T-helper 1 cell treated with Interleukin-12 subunit alpha and Interleukin-12 subunit beta and Interleukin-4 antibody, amounts not matched to agents 30 μg/mL and 1 μg/mL, for 36 hours (primary cell): Measurements from ENCODE around the gene MORC2.

ENCODE experiments used
- H3K27ac Mint-ChIP-seq: one replicate; pipeline ENCODE4 v1.8.0; 2021; ENCODE audit warnings: mild to moderate bottlenecking, mixed read lengths
- H3K27me3 Mint-ChIP-seq: one replicate; pipeline ENCODE4 v1.8.0; 2021; ENCODE audit warnings: low read depth, mixed read lengths
- H3K36me3 Mint-ChIP-seq: one replicate; pipeline ENCODE4 v1.8.0; 2021; ENCODE audit warnings: low read depth, mixed read lengths
- H3K4me1 Mint-ChIP-seq: one replicate; pipeline ENCODE4 v1.8.0; 2021; ENCODE audit warnings: low read depth, mixed read lengths
- H3K4me3 Mint-ChIP-seq: one replicate; pipeline ENCODE4 v1.8.0; 2021; ENCODE audit warnings: mild to moderate bottlenecking, moderate library complexity, mixed read lengths
- H3K9me3 Mint-ChIP-seq: one replicate; pipeline ENCODE4 v1.8.0; 2021; ENCODE audit warnings: mixed read lengths

The MORC2 gene

DNA sequence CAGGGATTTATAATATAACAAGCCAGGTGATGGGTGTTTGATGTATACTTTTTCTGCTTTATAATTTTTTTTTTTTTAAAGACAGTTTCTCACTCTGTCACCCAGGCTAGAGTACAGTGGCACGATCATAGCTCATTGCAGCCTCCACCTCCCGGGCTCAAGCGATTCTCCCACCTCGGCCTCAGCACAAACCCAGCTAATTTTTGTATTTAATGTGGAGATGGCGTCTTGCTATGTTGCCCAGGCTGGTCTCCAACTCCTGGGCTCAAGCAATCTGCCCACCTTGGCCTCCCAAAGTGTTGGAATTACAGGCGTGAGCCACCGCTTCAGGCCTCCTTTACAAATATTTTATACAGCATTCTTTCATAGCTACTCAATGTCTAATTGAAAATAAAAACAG, 48.6 kb downstream of the MORC2 start:
- peaks cover 11% of the 10 kb centered on the region for H3K36me3 Mint-ChIP-seq
- H3K9me3 Mint-ChIP-seq = peaks cover 5% of the 10 kb centered on the region
- H3K27ac Mint-ChIP-seq = no peak overlapping the region
- H3K4me3 Mint-ChIP-seq = no peak overlapping the region
- H3K4me1 Mint-ChIP-seq = peaks cover 12% of the 10 kb centered on the region
- H3K27me3 Mint-ChIP-seq = peaks cover 4% of the 10 kb centered on the region

DNA sequence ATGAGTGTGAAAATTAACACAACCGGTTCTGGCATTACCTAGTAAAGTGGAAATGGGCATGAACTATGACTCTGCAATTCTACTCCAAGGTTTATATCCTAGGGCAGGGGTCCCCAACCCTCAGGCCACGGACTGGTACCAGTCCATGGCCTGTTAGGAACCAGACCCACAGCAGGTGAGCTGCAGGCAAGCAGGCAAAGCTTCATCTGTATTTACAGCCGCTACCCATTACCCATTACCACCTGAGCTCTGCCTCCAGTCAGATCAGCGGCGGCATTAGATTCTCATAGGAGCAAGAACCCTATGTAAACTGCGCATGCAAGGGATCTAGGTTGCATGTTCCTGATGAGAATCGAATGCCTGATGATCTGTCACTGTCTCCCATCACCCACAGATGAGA, 49.8 kb downstream of the MORC2 start:
- Mint-ChIP-seq H3K27ac (no peak overlapping the region), H3K36me3 (peaks cover 6% of the 10 kb centered on the region), H3K4me3 (no peak overlapping the region), H3K9me3 (peaks cover 5% of the 10 kb centered on the region), H3K27me3 (peaks cover 4% of the 10 kb centered on the region), H3K4me1 (peaks cover 12% of the 10 kb centered on the region)

DNA sequence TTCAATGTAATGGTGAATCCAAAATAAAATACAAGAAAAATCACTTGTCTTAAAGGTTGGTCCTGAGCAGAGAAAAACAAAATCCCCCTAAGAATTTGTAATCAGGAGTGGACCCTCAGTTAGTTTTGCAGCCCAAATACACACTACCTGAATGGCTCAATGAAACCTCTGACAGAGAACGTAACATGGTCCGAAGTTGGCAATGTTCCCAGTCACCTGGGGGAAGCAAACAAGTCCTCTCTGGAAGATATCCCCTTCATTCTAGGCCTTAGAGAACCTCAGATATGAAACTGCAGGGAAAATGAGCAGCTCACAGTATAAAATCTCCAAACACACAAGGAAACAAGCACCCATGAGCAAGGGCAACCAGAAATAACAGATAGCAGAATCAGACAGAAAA, 58.2 kb downstream of the MORC2 start:
- peaks cover 1% of the 10 kb centered on the region for H3K36me3 Mint-ChIP-seq
- no peak overlapping the region for H3K4me3 Mint-ChIP-seq
- H3K27me3 Mint-ChIP-seq = no peaks in the 10 kb centered on the region
- no peaks in the 10 kb centered on the region for H3K9me3 Mint-ChIP-seq
- H3K4me1 Mint-ChIP-seq = no peaks in the 10 kb centered on the region
- H3K27ac Mint-ChIP-seq = no peak overlapping the region

DNA sequence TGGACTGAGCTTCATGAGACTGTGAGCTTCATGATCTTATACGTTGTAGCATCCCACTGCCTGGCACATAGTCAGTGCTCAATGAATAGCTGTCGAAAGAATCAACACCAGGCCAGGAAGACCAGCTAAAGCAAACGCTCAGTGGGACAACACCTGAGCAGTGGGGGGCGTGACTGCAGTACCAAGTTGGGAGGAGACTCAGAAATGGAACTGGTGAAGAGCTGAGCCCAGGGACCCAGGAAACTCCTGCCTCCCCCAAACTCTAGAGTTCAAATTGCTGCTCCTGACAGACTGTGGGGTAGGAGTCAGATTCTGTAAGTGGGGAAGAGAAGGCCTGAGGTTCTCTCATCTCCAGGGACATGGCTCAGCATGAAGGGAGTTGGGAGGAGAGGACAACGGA, 59.3 kb downstream of the MORC2 start:
- H3K27ac Mint-ChIP-seq = no peak overlapping the region
- H3K36me3 Mint-ChIP-seq = peaks cover 1% of the 10 kb centered on the region
- no peaks in the 10 kb centered on the region for H3K9me3 Mint-ChIP-seq
- no peak overlapping the region for H3K4me3 Mint-ChIP-seq
- no peaks in the 10 kb centered on the region for H3K27me3 Mint-ChIP-seq
- H3K4me1 Mint-ChIP-seq = no peaks in the 10 kb centered on the region

DNA sequence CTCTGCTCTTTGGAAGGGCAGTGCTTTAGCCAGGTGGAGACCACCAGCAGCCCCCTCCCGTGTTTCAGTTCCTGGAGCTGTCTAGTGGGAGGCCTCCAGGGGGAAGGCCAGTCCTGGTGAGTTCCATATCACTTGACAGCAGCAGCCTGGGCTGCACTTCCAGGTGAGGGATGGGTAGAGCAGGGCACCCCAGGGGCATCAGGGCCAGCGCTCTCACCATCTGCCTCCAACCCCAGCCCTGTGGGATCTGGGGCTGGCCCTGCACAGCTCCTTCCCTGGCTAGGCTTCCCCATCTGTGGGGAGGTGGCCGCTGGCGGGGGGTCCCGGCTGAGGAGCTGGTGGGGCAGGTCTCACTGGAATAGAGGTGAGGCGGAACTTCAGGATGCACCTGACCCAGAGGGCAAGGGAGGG, 60.5 kb downstream of the MORC2 start:
- Mint-ChIP-seq H3K27me3 (no peaks in the 10 kb centered on the region), H3K9me3 (no peaks in the 10 kb centered on the region), H3K4me3 (no peak overlapping the region), H3K4me1 (peaks cover under 1% of the 10 kb centered on the region), H3K27ac (no peak overlapping the region), H3K36me3 (peaks cover 1% of the 10 kb centered on the region)

DNA sequence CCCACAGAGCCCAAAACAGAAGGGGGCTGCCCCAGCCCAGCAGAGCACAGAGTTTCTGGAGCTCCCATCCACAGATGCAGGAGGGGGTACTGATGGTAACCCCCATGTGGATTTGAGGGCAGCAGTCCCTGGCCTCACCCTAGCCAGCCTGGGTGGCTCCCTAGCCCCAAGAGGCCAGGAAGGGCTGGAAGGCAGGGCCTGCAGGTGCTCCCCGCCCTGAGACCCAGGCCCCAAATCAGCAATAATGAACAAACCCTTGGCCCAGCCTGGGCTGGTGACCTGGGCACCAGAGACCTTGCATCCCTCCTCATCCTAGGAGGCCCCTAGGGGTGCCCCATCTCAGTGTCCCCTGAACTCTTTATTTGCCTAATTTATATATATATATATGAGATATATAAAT, 61.6 kb downstream of the MORC2 start:
- Mint-ChIP-seq H3K27ac (no peak overlapping the region), H3K4me3 (no peak overlapping the region), H3K4me1 (peaks cover 3% of the 10 kb centered on the region), H3K36me3 (peaks cover 6% of the 10 kb centered on the region), H3K9me3 (no peaks in the 10 kb centered on the region), H3K27me3 (no peaks in the 10 kb centered on the region)

DNA sequence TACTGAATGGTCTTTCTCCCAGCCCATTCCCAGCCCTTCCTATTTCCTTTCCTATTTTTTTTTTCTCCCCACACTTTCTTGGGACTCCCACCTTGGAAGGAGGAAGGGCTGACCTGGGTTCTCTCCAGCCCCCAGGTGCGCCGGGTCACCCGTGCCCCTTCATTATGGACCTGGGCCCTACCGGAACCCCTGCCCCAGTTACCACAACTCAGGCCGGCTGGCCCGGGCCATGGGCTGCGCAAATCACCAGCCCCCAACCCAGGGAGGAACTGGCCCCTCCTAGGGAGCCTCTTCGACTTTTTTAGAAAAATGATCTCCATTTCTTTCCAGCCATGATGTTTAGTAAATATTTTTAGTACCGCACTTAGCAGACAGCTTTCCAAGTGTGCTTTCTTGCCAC, 62.2 kb downstream of the MORC2 start:
- Mint-ChIP-seq H3K27ac (no peak overlapping the region), H3K4me3 (no peak overlapping the region), H3K27me3 (no peaks in the 10 kb centered on the region), H3K36me3 (peaks cover 6% of the 10 kb centered on the region), H3K4me1 (peaks cover 3% of the 10 kb centered on the region), H3K9me3 (no peaks in the 10 kb centered on the region)

DNA sequence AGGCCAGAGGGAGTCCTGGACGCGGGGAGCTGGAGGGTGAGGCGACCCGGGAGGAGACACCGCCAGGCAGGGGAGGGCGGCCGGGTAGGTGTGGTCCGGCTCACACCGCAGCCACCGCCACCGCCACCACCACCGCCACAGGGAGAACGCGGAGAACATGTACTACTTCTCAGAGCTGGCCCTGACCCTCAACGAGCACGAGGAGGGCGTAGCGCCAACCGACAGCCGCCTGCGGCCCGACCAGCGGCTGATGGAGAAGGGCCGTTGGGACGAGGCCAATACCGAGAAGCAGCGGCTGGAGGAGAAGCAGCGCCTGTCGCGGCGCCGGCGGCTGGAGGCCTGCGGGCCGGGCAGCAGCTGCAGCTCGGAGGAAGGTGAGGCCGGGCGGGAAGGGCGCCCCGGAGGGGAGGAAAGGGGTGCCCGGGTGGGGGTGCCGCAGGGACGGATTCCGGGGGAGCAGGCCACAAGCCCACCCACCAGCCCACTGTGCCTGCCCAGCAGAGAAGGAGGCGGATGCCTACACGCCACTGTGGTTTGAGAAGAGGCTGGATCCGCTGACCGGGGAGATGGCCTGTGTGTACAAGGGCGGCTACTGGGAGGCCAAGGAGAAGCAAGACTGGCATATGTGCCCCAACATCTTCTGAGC, 62.8 kb downstream of the MORC2 start:
- H3K9me3 Mint-ChIP-seq = no peaks in the 10 kb centered on the region
- H3K4me1 Mint-ChIP-seq = peaks cover 3% of the 10 kb centered on the region
- H3K4me3 Mint-ChIP-seq = no peak overlapping the region
- no peak overlapping the region for H3K27ac Mint-ChIP-seq
- peaks cover 6% of the 10 kb centered on the region for H3K36me3 Mint-ChIP-seq
- H3K27me3 Mint-ChIP-seq = no peaks in the 10 kb centered on the region

DNA sequence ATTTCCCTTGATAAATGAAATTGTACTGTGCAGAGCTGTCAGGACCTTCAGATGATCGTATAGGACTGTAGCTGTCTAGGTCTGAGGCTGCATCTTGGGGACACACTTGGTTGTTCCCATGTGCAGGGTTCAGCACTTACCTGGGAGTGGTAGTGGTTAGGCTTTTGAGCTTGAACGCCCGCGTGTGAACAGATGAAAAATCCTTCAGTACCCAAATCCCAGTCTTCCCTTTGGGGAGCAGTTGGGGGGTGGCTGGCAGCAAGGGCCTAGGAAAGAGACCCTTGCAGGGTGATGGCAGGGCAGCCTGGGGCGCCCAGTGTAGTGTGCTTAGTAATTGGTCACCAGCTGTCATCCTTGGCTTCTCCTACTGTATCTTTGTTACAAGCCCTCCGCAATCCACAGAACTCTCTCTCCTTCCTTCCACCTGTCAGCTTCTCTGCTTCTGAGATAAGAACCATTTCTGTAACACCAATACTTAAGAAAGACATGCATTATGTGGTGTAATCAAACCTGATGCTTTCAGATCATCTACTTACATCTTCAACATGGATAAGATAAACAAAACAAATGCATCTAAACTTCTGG, 64.6 kb downstream of the MORC2 start:
- no peaks in the 10 kb centered on the region for H3K27me3 Mint-ChIP-seq
- H3K36me3 Mint-ChIP-seq = peaks cover 4% of the 10 kb centered on the region
- peaks cover 3% of the 10 kb centered on the region for H3K4me1 Mint-ChIP-seq

DNA sequence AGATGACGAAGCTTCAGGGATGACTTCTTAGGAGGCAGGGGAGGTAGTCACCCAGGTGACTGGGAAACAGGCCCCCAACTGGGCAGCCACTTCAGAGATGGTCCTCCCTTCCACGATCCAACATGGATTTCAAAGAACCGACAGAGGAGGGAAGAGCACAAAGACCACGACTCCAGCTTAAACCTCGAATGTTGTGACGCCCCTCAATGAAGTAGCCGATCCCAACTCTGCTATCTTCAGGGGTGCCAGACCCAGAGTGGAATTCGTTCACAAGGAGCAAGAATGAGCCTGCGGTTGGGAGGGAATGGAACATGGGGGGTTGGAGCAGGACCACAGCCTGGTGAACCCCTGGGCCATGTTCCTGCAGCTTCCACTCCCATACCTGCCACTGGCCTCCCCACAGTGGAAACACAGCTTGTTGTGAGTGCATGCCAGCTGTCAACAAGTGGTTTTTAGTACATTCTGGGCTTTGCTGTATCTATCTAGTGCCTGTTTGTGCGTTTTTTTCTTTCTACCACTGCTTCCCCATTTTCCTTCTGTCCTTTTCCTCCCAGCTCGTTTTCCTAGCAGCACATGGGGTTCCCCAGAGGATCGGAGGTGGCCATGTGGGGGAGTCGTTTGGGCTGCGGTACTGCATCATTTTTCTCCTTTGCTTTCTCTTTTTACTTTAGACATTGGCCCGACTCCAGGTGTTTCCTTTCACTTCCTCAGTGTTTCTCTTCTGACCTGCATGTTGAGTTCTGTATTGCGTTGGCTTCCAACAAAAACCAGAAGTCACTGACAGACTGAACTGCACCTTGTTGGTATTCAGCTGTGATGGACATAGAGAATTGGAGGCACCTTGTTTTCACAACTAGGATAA, 65.8 kb downstream of the MORC2 start:
- peaks cover 4% of the 10 kb centered on the region for H3K36me3 Mint-ChIP-seq
- H3K4me1 Mint-ChIP-seq = peaks cover 3% of the 10 kb centered on the region
- no peaks in the 10 kb centered on the region for H3K9me3 Mint-ChIP-seq
- H3K4me3 Mint-ChIP-seq = no peak overlapping the region
- H3K27me3 Mint-ChIP-seq = no peaks in the 10 kb centered on the region
- no peak overlapping the region for H3K27ac Mint-ChIP-seq

More for the DNA sequence above, 64.6 kb downstream of the MORC2 start:
- H3K9me3 Mint-ChIP-seq = no peaks in the 10 kb centered on the region
- H3K27ac Mint-ChIP-seq = no peak overlapping the region
- no peak overlapping the region for H3K4me3 Mint-ChIP-seq

DNA sequence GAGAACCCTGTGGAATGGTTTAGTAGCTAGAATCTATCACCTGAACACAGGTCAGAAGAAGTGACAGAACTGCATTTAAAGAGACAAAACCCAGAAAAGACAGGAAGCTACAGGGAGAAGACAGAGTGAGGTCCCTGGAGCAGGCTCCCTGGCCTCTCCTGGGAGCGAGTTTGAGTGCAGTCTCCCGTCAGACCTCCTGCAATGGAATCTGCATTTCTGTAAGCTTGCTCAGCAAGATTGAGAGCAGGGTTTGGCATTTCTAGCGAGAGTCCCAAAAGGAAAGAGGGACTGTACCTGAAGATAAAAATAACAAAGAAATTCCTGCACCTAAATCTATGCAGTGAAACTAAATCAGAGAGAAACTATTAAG, 74.2 kb downstream of the MORC2 start:
- no peaks in the 10 kb centered on the region for H3K9me3 Mint-ChIP-seq
- H3K27ac Mint-ChIP-seq = no peak overlapping the region
- no peaks in the 10 kb centered on the region for H3K36me3 Mint-ChIP-seq
- peaks cover 8% of the 10 kb centered on the region for H3K4me1 Mint-ChIP-seq
- no peaks in the 10 kb centered on the region for H3K27me3 Mint-ChIP-seq
- no peak overlapping the region for H3K4me3 Mint-ChIP-seq

DNA sequence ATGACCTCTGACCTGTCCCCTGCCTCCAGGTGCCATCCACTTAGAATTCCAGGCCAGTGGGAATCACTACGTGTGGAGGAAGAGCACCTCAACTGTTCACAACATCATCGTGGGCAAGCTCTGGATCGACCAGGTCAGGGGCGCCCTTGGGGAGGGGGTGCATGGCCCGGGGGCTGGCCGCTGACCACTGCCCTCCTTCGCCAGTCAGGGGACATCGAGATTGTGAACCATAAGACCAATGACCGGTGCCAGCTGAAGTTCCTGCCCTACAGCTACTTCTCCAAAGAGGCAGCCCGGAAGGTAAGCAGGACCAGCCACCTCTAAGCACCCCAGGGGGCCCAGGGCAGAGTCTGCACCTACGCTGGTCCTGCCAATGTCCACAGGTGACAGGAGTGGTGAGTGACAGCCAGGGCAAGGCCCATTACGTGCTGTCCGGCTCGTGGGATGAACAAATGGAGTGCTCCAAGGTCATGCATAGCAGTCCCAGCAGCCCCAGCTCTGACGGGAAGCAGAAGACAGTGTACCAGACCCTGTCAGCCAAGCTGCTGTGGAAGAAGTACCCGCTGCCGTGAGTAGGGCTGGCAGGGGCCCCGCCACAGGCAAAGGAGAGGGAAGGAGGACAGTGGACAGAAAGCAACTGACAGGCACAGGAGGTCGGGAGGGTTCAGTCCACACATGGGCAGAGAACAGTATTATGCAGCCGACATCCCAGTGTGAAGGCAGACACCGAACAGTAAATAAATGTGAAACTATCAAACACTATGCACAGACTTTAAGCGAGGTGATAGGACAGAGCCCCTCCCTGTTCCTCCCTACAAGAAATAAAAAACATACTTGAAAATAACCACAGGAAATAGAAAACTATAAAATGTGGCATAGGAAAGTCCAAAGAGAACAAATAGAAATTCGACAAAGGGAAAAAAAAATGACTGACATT, 74.9 kb downstream of the MORC2 start:
- Mint-ChIP-seq H3K27ac (peak overlapping the region; percentile 26), H3K4me1 (peaks cover 8% of the 10 kb centered on the region), H3K27me3 (no peaks in the 10 kb centered on the region), H3K4me3 (no peak overlapping the region), H3K9me3 (no peaks in the 10 kb centered on the region), H3K36me3 (no peaks in the 10 kb centered on the region)

DNA sequence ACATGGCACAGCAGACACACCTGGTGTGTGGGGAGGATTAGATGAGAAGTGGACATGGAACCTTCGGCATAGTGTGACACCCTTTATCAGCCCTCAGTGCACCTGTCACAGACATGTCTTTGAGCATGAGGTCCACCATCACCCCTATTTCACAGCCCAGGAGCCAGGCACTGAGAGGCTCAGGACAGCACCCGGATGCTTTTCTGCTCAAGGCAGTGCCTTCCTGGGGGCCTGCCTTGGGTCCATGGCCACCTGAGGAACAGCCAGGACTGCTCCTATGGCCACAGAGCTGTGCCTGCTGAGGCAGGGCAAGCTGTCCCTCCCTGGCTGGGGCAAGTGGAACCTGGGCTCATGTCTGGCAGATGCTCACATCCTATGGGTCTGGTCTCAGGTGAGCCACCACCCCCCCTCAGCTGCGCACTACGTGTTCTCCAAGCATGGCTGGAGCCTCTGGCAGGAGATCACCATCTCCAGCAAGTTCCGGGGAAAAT, 75.8 kb downstream of the MORC2 start:
- H3K9me3 Mint-ChIP-seq = no peaks in the 10 kb centered on the region
- no peaks in the 10 kb centered on the region for H3K27me3 Mint-ChIP-seq
- no peak overlapping the region for H3K27ac Mint-ChIP-seq
- peaks cover 8% of the 10 kb centered on the region for H3K4me1 Mint-ChIP-seq
- H3K36me3 Mint-ChIP-seq = no peaks in the 10 kb centered on the region
- H3K4me3 Mint-ChIP-seq = no peak overlapping the region

DNA sequence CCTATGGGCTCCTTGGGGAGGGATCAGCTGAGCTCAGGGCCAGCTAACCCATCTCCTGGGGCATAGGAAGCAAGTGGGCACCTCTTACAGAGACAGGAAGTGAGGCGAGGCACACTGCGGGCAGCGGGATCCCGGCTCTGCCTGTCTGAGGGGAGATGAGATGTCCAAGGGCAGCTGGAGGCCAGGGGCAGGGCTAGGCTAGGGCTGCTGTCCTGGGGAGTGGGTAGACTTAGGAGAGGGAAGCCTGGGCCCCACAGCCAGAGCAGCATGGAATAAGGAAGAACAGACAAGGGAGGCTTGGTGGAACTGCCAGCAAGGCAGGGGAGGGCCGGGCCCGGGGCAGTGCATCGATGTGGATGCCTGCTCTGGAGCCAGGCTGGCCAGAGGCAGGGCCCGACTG, 76.3 kb downstream of the MORC2 start:
- Mint-ChIP-seq H3K9me3 (no peaks in the 10 kb centered on the region), H3K4me1 (peaks cover 8% of the 10 kb centered on the region), H3K4me3 (no peak overlapping the region), H3K27ac (no peak overlapping the region), H3K27me3 (no peaks in the 10 kb centered on the region), H3K36me3 (no peaks in the 10 kb centered on the region)
